Inflammatory macrophage treated with lipopolysaccharide for 1 hour (primary cell): ENCODE data around the gene GGACT.

Experiments used
- DNase-seq, 2 donors: peaks; one replicate each; pipeline ENCODE4 v3.0.0-alpha.2; 2020 to 2022

Gene GGACT

GRCh38 chr13:100510208-100510957 lies 78.2 kb downstream of the GGACT start:
- no peak for DNase-seq

GRCh38 chr13:100508996-100509395 lies 79.6 kb downstream of the GGACT start:
- no peak for DNase-seq

DNA sequence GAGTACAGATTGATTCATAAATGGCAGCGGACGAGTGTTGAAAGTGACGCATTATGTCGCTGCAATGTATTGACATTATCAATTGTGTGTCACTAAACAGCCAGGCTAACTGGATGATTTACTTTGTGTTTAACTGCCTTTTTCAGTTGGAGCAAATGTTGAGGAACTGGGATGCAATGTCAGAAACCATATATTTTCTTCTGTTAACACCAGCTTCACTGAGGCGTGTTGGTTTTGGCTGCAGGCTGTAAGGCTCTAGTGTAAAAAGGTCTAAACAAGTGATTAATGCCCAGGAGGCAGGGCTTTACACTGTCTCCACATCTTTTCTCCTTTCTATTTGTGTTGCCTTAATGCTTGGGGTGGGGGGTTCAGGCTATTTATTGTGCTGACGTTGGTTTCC lies 80.1 kb downstream of the GGACT start:
- DNase-seq: no peak

GRCh38 chr13:100506600-100507422 lies 81.8 kb downstream of the GGACT start:
- DNase-seq: peak in 1 of 2 donors; percentile 25

DNA sequence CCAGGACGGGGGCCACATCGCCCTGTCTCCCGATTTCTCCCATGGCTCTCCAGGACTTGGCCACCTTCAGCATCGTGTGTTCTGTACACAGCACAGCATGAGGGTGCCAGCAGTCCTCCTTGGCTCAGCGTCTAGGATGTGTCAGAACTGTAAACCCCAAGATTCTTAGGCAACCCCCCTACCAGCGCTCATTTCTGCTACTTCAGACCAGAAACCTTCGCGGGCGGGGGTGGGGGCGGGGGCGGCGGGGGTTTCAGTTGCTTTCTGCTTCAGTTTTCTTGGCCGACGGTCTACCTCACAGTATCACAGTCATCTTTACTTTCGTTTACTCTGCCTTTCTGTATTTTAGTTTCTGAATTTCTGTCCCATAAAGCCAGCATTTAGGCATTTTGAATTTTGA lies 82.4 kb downstream of the GGACT start:
- DNase-seq: no peak

DNA sequence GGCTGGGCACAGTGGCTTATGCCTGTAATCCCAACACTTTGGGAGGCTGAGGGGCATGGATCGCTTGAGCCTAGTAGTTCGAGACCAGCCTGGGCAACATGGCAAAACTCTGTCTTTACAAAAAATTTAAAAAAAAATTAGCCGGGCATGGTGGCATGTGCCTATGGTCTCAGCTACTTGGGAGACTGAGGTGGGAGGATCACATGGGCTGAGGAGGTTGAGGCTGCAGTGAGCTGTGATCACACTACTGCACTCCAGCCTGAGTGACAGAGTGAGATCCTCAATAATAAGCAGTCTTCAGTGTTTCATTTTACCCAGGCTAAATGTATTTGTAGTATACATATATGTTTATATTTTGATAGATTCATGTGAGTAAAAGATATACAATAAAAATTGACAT lies 85.0 kb downstream of the GGACT start:
- DNase-seq: no peak

DNA sequence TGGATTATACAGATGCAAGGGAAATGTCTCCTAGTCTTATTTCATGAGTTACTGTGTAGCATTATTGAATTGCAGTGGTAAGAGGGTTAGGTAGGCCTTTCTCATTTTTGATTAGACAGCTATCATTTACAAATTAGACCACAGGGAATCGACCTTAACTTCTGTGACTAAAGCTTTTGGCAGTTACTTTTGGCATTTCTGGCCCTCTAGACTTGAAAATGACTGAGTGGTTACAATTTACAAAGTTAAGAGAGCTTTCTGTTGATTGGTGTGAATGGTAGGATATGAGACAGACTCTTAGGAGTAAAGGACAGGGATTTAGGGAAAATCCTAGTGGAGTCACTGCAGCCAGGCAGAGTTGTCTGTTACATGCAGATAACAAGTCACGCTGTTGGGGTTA lies 86.1 kb downstream of the GGACT start:
- DNase-seq: no peak

- DNase-seq: peak; percentile 21 to 58
Measured at GRCh38 chr13:100497389-100497788, 91.2 kb downstream of the GGACT start.

DNA sequence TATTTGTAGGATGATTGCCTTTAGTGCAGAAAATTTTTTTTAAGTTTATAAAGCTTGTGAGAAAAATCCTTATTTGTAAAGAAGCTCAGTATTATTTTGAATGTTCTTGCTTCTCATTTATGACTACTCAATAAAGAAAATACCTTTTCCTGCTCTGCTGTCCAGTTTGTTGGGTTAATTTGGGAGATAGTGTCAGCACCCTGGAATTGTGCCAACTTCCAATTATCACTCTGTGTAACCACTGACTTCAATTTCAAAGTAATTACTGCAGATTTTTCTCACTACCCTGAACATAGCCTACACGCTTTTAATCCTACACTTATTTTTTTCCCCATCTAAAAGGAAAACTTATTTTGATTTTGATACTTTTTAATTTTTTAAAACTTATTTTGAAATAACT lies 93.1 kb downstream of the GGACT start:
- no peak for DNase-seq

DNA sequence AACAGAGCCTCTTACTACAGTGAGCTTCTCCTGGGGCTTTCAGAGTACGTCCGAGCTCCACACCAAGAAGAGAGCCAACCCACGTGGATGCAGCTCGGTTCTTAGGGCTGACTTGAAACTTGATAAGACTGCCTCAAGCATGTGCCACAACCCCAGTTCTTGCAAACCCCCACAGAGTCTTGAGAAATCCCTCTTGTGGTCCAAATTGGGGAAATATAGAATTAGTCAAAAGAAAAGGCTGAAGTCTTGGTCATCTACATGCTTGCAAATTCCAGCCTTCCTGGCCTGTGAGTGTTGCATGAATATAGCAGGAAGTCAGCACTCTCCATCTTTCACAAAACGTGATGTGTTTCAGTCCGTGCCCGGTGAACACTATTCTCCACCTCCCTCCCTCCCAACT lies 95.2 kb downstream of the GGACT start:
- peak; percentile 51 to 72 for DNase-seq

- peak; percentile 49 to 54 for DNase-seq
Measured at GRCh38 chr13:100491164-100491842, 97.3 kb downstream of the GGACT start.

DNA sequence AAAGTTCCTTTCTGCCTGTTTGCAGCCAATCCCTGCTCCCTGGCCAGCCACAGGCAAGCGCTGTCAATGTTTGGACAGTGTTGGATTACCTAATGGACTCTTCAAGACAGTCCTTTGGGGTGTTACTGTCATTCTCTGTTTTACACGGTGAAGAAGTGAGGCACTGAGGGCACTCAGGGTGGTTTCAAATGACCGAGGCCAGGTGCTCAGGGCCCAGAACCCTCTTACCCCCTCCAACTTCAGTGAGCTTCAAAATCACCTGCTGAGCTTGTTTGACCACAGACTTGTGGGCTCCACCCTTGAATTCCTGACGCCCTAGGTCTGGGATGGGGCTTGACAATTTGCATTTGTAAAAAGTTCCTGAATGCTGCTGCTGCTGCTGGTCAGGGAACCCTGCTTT lies 97.9 kb downstream of the GGACT start:
- DNase-seq: no peak

DNA sequence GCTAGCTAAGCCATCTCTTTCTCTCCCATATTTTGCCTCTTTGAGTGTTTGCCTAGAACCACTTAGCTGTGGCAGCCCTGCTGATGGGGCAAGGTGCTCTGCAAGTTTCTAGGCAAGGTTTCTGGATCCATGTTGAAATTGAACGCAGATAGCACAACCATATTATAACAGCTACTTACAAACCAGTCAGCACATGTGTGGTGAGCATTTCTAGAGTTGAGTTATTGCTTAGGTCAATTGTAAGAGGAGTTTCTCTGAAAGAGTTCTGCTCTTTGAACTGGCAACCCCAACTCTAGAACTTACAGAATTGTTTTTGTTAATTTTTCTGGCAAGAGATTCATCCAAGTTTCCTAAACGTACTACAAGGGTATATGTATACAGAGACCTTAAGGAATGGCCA lies 103.3 kb downstream of the GGACT start:
- DNase-seq: no peak

DNA sequence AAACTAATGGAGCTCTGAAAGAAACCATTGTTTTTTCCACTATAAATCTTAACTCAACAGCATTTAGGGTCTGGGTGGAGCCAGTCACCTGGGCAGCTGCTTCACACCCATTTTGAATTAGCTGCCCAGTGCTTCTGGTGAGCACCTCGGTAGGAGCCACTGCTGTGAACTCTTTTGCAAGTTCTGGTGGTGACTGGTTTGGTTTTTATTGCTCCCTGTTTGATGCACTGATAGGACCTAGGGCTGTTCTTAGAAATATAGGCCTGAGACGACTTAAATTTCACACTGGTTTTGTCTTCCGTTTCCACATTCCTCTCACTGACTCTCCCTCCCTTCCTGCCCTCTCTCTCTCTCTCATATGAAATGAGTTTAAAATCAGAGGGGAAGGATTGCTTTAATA lies 103.9 kb downstream of the GGACT start:
- no peak for DNase-seq

GRCh38 chr13:100483841-100484381 lies 104.7 kb downstream of the GGACT start:
- DNase-seq: no peak

DNA sequence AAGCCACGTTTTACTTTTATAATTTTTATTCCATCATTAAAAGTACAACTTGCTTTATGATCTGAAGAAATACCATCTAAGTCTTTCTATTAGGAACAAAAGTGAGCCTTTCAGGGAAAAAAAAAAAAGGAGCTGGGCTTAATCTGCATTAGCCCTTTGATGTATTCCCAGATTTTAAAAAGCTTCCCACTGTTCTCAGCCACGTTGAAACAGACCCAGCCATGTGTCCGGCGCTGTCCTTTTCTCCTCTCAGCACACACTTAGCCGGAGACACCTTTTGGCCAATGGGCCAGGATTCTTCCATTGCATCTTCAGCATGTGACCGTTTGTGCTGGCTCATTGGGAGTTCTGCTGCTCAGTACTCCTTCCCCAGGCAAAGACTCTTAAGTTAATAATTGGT lies 105.5 kb downstream of the GGACT start:
- DNase-seq: no peak

DNA sequence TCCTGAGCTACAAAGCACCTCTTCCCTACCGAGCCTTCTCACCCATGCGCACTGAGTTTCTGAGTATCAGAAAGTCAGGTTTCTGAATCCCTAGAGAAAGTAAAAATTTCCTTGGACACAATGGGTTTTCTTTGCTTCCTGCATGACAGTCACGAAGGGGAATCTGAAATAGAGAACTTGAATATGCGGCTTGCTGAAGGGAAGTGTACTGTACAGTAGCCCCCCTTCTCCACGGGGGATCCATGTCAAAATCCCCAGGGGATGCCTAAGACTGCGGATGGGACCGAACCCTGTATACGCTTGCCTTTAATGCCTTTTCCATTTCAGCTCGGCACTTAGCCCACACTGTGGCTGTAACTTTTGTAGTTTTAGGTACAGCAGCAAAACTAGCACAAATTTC lies 107.9 kb downstream of the GGACT start:
- peak in 1 of 2 donors; percentile 8 for DNase-seq
